ENCODE data around the gene GSN. TPM values are rescaled to one million over a fixed set of nuclear protein-coding genes. Genes with fewer than 3 reads are reported as not detected.

GSN gene
- polyA plus RNA-seq, 1 of the 3 experiments (the other 2 are of a cell fraction) = 168 TPM

- Histone ChIP-seq H3K27me3 (ENCODE audit: insufficient read depth) (no peaks in the 10 kb centered on the region), H3K4me3 (ENCODE audit: low read depth in 2 of 2, low read length in 1 of 2) (no peak overlapping the region), H3K9me3 (no peaks in the 10 kb centered on the region), H4K20me1 (ENCODE audit: insufficient read depth) (no peaks in the 10 kb centered on the region), H3K36me3 (replicated peaks in 1 of 2; ENCODE audit: control insufficient read depth in 1 of 2, insufficient read depth in 2 of 2, low read length in 1 of 2) (peaks cover 0 to 8% of the 10 kb centered on the region in 2 experiments), H3K79me2 (ENCODE audit: insufficient read depth) (peaks cover 8% of the 10 kb centered on the region; the same call in 1 of the 2 replicates), H3K9me2 (no peaks in the 10 kb centered on the region), H3K9ac (no peak overlapping the region), H2AFZ (ENCODE audit: low read depth) (no peak overlapping the region), H3K4me1 (ENCODE audit: control insufficient read depth in 1 of 2, insufficient read depth in 2 of 2, low read depth in 1 of 2, low read length in 1 of 2) (peaks cover 17 to 33% of the 10 kb centered on the region in 2 experiments; a peak in 3 of 4 replicates), H3K27ac (ENCODE audit: low read depth in 2 of 2, low read length in 1 of 2) (no peak overlapping the region), H3F3A (replicated peaks; ENCODE audit: insufficient read depth) (peaks cover 7% of the 10 kb centered on the region), H3K4me2 (no peak overlapping the region)
- WGBS (ENCODE audit: low lambda C conversion rate) = 93% methylated on average over 1 of the region's 1 CpG
- no peak for TF ChIP-seq USF2 (IDR thresholded peaks at IDR 0.05; ENCODE audit: borderline replicate concordance, low read depth, low read length)
- TF ChIP-seq USF1 (IDR thresholded peaks at IDR 0.05; ENCODE audit: borderline replicate concordance, low read depth) = no peak
- TF ChIP-seq RAD21 (IDR thresholded peaks at IDR 0.05; ENCODE audit: low read length) = no peak
- no peak for TF ChIP-seq ZBTB33 (IDR thresholded peaks at IDR 0.05; ENCODE audit: borderline replicate concordance, low read depth)
- no peak for TF ChIP-seq CTCF (IDR thresholded peaks at IDR 0.05)
- no peak for TF ChIP-seq YY1 (IDR thresholded peaks at IDR 0.05; ENCODE audit: low read depth)
- no peak for TF ChIP-seq JUND (IDR thresholded peaks at IDR 0.05)
- TF ChIP-seq GATA2 (CRISPR knock-in tag; IDR thresholded peaks at IDR 0.05) = no peak
- no peak for TF ChIP-seq REST (IDR thresholded peaks at IDR 0.05; ENCODE audit: low read depth, low read length)
- no peak for TF ChIP-seq FOSL2 (IDR thresholded peaks at IDR 0.05; ENCODE audit: borderline replicate concordance, low read depth)
- TF ChIP-seq FOXJ3 (CRISPR knock-in tag; IDR thresholded peaks at IDR 0.05) = no peak
- TF ChIP-seq RCOR1 (IDR thresholded peaks at IDR 0.05; ENCODE audit: low read length) = no peak
- no peak for TF ChIP-seq SMC3 (IDR thresholded peaks at IDR 0.05; ENCODE audit: low read depth, low read length)
- CTCF ChIA-PET = interaction anchor here (1.1 to 1.7 kb wide), 3 partner anchors 14 to 79 kb away, joined by 3 to 5 read pairs (median 4); no protein-coding TSS in a partner anchor
- no peak for DNase-seq
- POLR2A ChIA-PET = no interaction called here
Measured at GRCh38 chr9:121292051-121292450, 24.1 kb downstream of the GSN start.
